Measurements from ENCODE around the gene UBE2QL1. TPM values are rescaled to one million over a fixed set of nuclear protein-coding genes. Genes with fewer than 3 reads are reported as not detected.

The UBE2QL1 gene
- total RNA-seq, 1 experiment from 2014 or later, result not detected

- H3K27me3 ChIP-seq (replicated peaks; ENCODE audit: control insufficient read depth, insufficient read depth, low read length), result no peaks in the 10 kb centered on the region
- no peaks in the 10 kb centered on the region for H3K9me3 ChIP-seq
- CTCF ChIA-PET, result no interaction called here
- DNase-seq, result no peak
- Mint-ChIP-seq H3K9me3 (ENCODE audit: unreplicated experiment) (peaks cover 9% of the 10 kb centered on the region), H3K27me3 (ENCODE audit: insufficient read depth, unreplicated experiment) (peaks cover 20% of the 10 kb centered on the region), H3K4me1 (ENCODE audit: low read depth, unreplicated experiment) (no peaks in the 10 kb centered on the region), H3K4me3 (ENCODE audit: unreplicated experiment) (no peak overlapping the region), H3K36me3 (ENCODE audit: insufficient read depth, unreplicated experiment) (no peaks in the 10 kb centered on the region), H3K27ac (ENCODE audit: unreplicated experiment) (no peak overlapping the region)
- H3K36me3 ChIP-seq (ENCODE audit: control insufficient read depth, insufficient read depth, low read length), result no peaks in the 10 kb centered on the region
- no peak for TF ChIP-seq CTCF (IDR thresholded peaks at IDR 0.05; ENCODE audit: insufficient read depth in 1 of 2, low read depth in 1 of 2, low read length in 1 of 2, severe bottlenecking in 1 of 2, unreplicated experiment in 1 of 2)
- peaks cover 4% of the 10 kb centered on the region; the same call in 1 of the 2 replicates for H3K4me1 ChIP-seq
- no peak overlapping the region for H3K4me3 ChIP-seq (ENCODE audit: low read depth, low read length)
- POLR2A ChIA-PET, result no interaction called here
- no TSS peak for BruUV-seq (replicated peaks)
- intact Hi-C loops (cut with micrococcal nuclease; ENCODE audit: unreplicated experiment), result no loop called here
Measured at GRCh38 chr5:6430418-6431028, 18.1 kb upstream of the UBE2QL1 start.

DNA sequence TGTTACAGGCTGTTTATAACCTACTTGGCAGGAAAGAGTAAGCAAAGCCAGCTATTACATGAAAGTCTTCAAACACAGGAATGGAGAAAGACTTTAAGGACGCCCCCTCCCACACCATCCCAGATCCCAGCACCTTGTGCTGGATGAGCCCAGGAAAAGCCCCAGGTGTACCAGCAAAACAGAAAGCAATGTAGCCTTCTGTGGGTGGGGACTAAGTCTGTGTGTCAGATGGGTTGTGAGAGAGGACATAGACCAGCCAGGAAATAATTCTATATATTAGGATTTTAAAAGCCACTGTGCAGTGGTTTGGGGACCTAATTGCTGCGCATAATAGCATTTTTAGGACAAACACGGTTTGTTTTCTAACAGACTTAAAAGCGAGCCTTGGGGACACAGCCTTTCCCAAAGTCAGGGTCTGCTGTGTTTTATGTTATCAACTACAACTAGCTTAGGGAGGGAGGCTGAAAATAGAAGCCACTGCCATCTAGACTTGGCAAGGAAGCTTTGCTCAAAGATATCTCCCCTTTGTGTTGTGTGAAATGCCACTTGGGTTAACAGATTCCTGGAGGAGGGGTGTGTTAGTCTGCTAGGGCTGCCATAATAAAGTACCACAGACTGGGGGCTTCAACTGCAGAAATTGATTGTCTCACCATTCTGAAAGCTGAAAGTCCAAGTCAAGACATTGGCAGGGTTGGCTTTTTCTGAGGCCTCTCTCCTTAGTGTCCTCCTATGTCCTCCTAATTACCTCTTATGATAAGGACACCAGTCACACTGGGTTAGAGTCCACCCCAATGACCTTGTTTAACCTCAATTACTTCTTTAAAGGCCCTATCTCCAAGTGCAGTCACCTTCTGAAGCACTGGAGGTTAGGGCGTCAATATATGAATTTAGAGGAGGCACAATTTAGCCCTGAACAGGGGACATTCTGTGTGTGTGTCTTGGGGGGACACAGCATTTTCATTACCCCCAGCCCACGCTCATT is 17.2 kb upstream of the UBE2QL1 start:
- Mint-ChIP-seq H3K4me1 (ENCODE audit: low read depth, unreplicated experiment) (no peaks in the 10 kb centered on the region), H3K36me3 (ENCODE audit: insufficient read depth, unreplicated experiment) (no peaks in the 10 kb centered on the region), H3K27me3 (ENCODE audit: insufficient read depth, unreplicated experiment) (peaks cover 21% of the 10 kb centered on the region), H3K9me3 (ENCODE audit: unreplicated experiment) (peaks cover 9% of the 10 kb centered on the region), H3K27ac (ENCODE audit: unreplicated experiment) (no peak overlapping the region), H3K4me3 (ENCODE audit: unreplicated experiment) (no peak overlapping the region)
- TF ChIP-seq CTCF (IDR thresholded peaks at IDR 0.05; ENCODE audit: insufficient read depth in 1 of 2, low read depth in 1 of 2, low read length in 1 of 2, severe bottlenecking in 1 of 2, unreplicated experiment in 1 of 2), result no peak
- no TSS peak for BruUV-seq (replicated peaks)
- Histone ChIP-seq H3K4me1 (peaks cover 4% of the 10 kb centered on the region; the same call in 1 of the 2 replicates), H3K4me3 (ENCODE audit: low read depth, low read length) (no peak overlapping the region), H3K36me3 (ENCODE audit: control insufficient read depth, insufficient read depth, low read length) (no peaks in the 10 kb centered on the region), H3K27me3 (replicated peaks; ENCODE audit: control insufficient read depth, insufficient read depth, low read length) (no peaks in the 10 kb centered on the region), H3K9me3 (no peaks in the 10 kb centered on the region)
- no peak for DNase-seq
- ChIA-PET CTCF (no interaction called here), POLR2A (no interaction called here)
- intact Hi-C loops (cut with micrococcal nuclease; ENCODE audit: unreplicated experiment), result no loop called here

DNA sequence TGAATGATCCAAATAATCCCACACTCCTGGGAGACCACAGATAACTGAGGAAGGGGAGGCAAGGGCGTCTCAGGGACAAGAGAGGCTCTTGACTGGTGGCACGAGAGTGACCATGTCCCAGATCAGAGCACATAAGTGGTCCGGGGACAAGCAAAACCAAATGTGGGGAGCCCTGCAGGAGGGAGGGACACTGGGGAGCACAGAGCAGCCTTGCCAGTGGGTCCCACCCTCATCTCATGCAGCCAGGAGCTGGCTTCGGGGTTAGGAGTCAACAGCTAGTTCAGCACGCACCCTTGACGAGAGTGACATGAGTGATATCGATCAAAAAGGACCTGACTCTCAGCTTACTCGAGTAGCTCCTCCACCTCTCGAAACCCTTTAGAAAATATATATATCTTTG is 16.5 kb upstream of the UBE2QL1 start:
- intact Hi-C loops (cut with micrococcal nuclease; ENCODE audit: unreplicated experiment), result no loop called here
- H3K4me1 ChIP-seq, result peaks cover 9% of the 10 kb centered on the region; the same call in 1 of the 2 replicates
- no peak for TF ChIP-seq CTCF (IDR thresholded peaks at IDR 0.05; ENCODE audit: insufficient read depth in 1 of 2, low read depth in 1 of 2, low read length in 1 of 2, severe bottlenecking in 1 of 2, unreplicated experiment in 1 of 2)
- H3K9me3 ChIP-seq, result no peaks in the 10 kb centered on the region
- H3K4me3 ChIP-seq (ENCODE audit: low read depth, low read length), result no peak overlapping the region
- POLR2A ChIA-PET, result no interaction called here
- CTCF ChIA-PET, result no interaction called here
- no TSS peak for BruUV-seq (replicated peaks)
- no peak overlapping the region for H3K27ac Mint-ChIP-seq (ENCODE audit: unreplicated experiment)
- H3K27me3 ChIP-seq (replicated peaks; ENCODE audit: control insufficient read depth, insufficient read depth, low read length), result no peaks in the 10 kb centered on the region
- H3K36me3 Mint-ChIP-seq (ENCODE audit: insufficient read depth, unreplicated experiment), result no peaks in the 10 kb centered on the region
- peaks cover 9% of the 10 kb centered on the region for H3K9me3 Mint-ChIP-seq (ENCODE audit: unreplicated experiment)
- no peaks in the 10 kb centered on the region for H3K4me1 Mint-ChIP-seq (ENCODE audit: low read depth, unreplicated experiment)
- no peak for DNase-seq
- no peak overlapping the region for H3K4me3 Mint-ChIP-seq (ENCODE audit: unreplicated experiment)
- H3K27me3 Mint-ChIP-seq (ENCODE audit: insufficient read depth, unreplicated experiment), result peaks cover 21% of the 10 kb centered on the region
- H3K36me3 ChIP-seq (ENCODE audit: control insufficient read depth, insufficient read depth, low read length), result no peaks in the 10 kb centered on the region
